Vagina (tissue), 2 donors: ENCODE measurements around the gene ZMYND8. TPM values are rescaled to one million over a fixed set of nuclear protein-coding genes. Genes with fewer than 3 reads are reported as not detected.

Source experiments
- DNase-seq, 2 donors: peaks; one replicate each; pipeline ENCODE4 v3.0.0-alpha.2; 2017; ENCODE audit errors: extremely low spot score in 2 of 2
- H3K27ac ChIP-seq: fragments of 200-600 bp; sonication (generic); one replicate; pipeline ENCODE4 v1.5.1; 2019
- H3K27me3 ChIP-seq: fragments of 200-600 bp; sonication (generic); one replicate; pipeline ENCODE4 v1.5.1; 2019
- H3K36me3 ChIP-seq, 2 donors: fragments of 200-600 bp; sonication (generic); one replicate each; pipeline ENCODE4 v1.5.1; 2017 to 2019
- H3K4me1 ChIP-seq: fragments of 200-600 bp; sonication (generic); one replicate; pipeline ENCODE4 v1.5.1; 2019
- H3K4me3 ChIP-seq, 2 donors: fragments of 200-600 bp; sonication (generic); 1 replicate in 1 of 2; 2 replicates in 1 of 2; pipeline ENCODE4 v1.5.1; 2016 to 2019
- H3K9me3 ChIP-seq: fragments of 200-600 bp; sonication (generic); one replicate; pipeline ENCODE4 v1.5.1; 2019
- CTCF ChIP-seq, 3 experiments: fragments of 450-650 bp in 2 of 3; fragments of 200-600 bp in 1 of 3; sonication (generic) in 1 of 3; IDR thresholded peaks; one replicate each; pipeline ENCODE4 v1.5.1; 2017 to 2019; ENCODE audit warnings: antibody characterized with exemption in 3 of 3, mild to moderate bottlenecking in 2 of 3, moderate library complexity in 2 of 3
- POLR2A ChIP-seq, 2 donors: fragments of 450-650 bp; IDR thresholded peaks; one replicate each; pipeline ENCODE4 v1.6.1; 2017; ENCODE audit warnings: antibody characterized with exemption in 2 of 2, mild to moderate bottlenecking in 2 of 2, moderate library complexity in 2 of 2
- POLR2AphosphoS5 ChIP-seq, 2 donors: sonication (generic); formaldehyde crosslinking; IDR thresholded peaks; one replicate each; pipeline ENCODE4 v1.9.0; 2017; ENCODE audit warnings: antibody characterized with exemption in 2 of 2, mild to moderate bottlenecking in 2 of 2, low read depth in 1 of 2; ENCODE audit not compliant: insufficient read depth in 1 of 2
- intact Hi-C: fragments of 100-400 bp; cut with DNase I; formaldehyde crosslinking; loops from one replicate; pipeline ENCODE4 v1.15.1; 2023
- total RNA-seq: library from RNA; depleted of rRNA; stranded (reverse); fragments of >200 nt; gene quantifications from one replicate; pipeline ENCODE4 v1.2.3, GENCODE V29; 2016

The ZMYND8 gene
- total RNA-seq, 1 donor from 2014 or later: 91.1 TPM

DNA sequence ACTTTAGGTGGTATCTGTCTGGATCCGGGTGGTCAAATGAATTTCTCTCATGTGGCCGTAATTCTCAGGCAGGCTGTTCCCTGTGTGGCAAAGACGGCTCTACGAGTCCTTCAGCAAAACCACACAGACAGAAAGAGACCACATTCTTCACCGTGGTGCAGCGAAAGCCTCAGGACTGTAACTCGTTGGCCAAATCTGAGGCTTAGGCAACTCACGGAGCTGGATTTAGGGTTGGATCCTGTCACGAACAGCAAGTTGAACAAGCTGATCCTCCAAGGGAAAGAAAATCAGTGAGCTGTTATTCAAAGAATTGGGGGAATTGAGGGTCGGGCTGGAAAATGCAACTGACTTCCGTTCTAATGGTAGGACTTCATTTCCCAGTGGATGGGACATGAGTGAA lies 167.4 kb downstream of the ZMYND8 start:
- no peak overlapping the region for H3K4me3 ChIP-seq
- H3K4me1 ChIP-seq: no peaks in the 10 kb centered on the region
- TF ChIP-seq POLR2A (IDR thresholded peaks at IDR 0.05): no peak
- no peak for TF ChIP-seq POLR2AphosphoS5 (IDR thresholded peaks at IDR 0.05; ENCODE audit: insufficient read depth in 1 of 2, low read depth in 1 of 2)
- TF ChIP-seq CTCF (IDR thresholded peaks at IDR 0.05): no peak
- H3K27ac ChIP-seq: no peak overlapping the region
- no peaks in the 10 kb centered on the region for H3K9me3 ChIP-seq
- intact Hi-C loops: no loop called here
- DNase-seq: no peak
- no peaks in the 10 kb centered on the region for H3K36me3 ChIP-seq
- H3K27me3 ChIP-seq: no peaks in the 10 kb centered on the region

DNA sequence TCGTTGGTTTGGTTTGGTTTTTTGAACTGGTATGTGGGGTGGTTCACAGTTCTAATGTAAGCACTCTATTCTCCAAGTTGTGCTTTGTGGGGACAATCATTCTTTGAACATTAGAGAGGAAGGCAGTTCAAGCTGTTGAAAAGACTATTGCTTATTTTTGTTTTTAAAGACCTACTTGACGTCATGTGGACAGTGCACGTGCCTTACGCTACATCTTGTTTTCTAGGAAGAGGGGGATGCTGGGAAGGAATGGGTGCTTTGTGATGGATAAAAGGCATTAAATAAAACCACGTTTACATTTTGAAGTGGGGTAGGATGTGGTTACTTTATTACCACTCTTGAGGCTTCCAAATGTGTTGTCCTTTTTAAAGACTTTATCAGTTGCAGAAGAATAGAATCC lies 168.0 kb downstream of the ZMYND8 start:
- no peak overlapping the region for H3K4me3 ChIP-seq
- no peak overlapping the region for H3K27ac ChIP-seq
- no peaks in the 10 kb centered on the region for H3K9me3 ChIP-seq
- no peaks in the 10 kb centered on the region for H3K4me1 ChIP-seq
- no peak for TF ChIP-seq POLR2AphosphoS5 (IDR thresholded peaks at IDR 0.05; ENCODE audit: insufficient read depth in 1 of 2, low read depth in 1 of 2)
- no peak for TF ChIP-seq POLR2A (IDR thresholded peaks at IDR 0.05)
- no peak for TF ChIP-seq CTCF (IDR thresholded peaks at IDR 0.05)
- no peak for DNase-seq
- no peaks in the 10 kb centered on the region for H3K27me3 ChIP-seq
- intact Hi-C loops: no loop called here
- H3K36me3 ChIP-seq: no peaks in the 10 kb centered on the region

- H3K4me1 ChIP-seq: no peaks in the 10 kb centered on the region
- H3K4me3 ChIP-seq: no peak overlapping the region
- TF ChIP-seq CTCF (IDR thresholded peaks at IDR 0.05): no peak
- no peak for TF ChIP-seq POLR2AphosphoS5 (IDR thresholded peaks at IDR 0.05; ENCODE audit: insufficient read depth in 1 of 2, low read depth in 1 of 2)
- H3K9me3 ChIP-seq: no peaks in the 10 kb centered on the region
- DNase-seq: no peak
- no peak overlapping the region for H3K27ac ChIP-seq
- no peaks in the 10 kb centered on the region for H3K27me3 ChIP-seq
- intact Hi-C loops: no loop called here
- no peaks in the 10 kb centered on the region for H3K36me3 ChIP-seq
These were observed 168.9 kb downstream of the ZMYND8 start for GRCh38 chr20:47187450-47188195.

DNA sequence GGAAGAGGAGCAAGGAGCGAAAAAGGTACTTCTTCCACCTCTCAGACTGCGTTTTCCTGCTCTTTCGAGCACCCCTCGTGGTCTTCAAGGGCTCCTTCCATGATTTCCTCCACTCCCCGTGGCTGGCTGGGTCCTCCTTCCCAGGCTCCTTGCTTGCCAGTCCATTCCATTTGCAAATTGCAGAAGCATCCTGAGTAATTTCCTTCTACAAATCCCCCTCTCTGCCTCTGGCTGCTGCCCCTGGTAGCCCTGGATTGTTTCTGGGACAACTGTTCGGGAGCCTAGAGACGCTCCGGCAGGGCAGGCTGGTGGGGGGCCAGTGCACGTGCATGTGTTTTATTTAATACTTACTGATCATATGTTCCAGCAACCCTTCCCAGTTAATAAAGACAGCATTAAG lies 173.1 kb downstream of the ZMYND8 start:
- Histone ChIP-seq H3K27ac (no peak overlapping the region), H3K27me3 (no peaks in the 10 kb centered on the region), H3K9me3 (no peaks in the 10 kb centered on the region), H3K4me1 (no peaks in the 10 kb centered on the region), H3K36me3 (no peaks in the 10 kb centered on the region), H3K4me3 (no peak overlapping the region)
- TF ChIP-seq POLR2AphosphoS5 (IDR thresholded peaks at IDR 0.05; ENCODE audit: insufficient read depth in 1 of 2, low read depth in 1 of 2) (no peak), POLR2A (IDR thresholded peaks at IDR 0.05) (no peak), CTCF (IDR thresholded peaks at IDR 0.05) (no peak)
- DNase-seq: no peak
- intact Hi-C loops: no loop called here

DNA sequence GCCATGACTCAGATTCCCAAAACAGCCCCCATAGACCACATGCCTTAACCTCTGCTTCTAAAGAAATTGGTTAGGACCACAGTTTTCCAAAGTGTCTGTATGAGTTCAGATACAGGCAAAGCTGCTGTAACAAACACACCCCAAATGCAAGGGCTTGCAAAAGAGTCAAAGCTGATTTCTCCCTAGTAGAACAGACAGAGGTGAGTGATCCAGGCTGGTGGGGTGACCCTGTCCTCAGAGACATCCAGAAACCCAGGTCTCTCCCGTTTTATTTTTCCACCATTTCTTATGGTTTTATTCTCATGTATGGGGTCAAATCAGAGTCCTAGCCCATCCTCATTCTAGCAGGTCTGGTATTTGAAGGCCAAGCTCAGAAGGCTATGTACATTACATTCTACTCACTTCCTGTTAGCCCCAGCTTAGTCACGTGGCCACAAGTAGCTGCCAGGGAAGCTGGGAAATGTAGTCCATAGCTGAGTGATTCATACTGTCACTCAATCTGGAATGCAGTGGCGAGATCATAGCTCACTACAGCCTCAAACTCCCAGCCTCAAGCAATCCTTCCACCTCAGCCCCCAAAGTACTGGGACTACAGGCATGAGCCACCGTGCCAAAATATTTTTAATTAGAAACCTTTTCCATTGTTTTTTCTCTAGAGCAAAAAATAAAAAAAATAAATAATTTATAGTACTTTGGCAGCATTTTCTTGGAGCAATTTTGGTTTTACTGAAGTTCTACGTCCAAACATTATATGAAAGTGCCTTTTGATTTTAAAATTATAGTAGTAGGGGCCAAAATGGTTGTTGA lies 175.2 kb downstream of the ZMYND8 start:
- no peak for TF ChIP-seq CTCF (IDR thresholded peaks at IDR 0.05)
- TF ChIP-seq POLR2A (IDR thresholded peaks at IDR 0.05): no peak
- TF ChIP-seq POLR2AphosphoS5 (IDR thresholded peaks at IDR 0.05; ENCODE audit: insufficient read depth in 1 of 2, low read depth in 1 of 2): no peak
- DNase-seq: no peak
- H3K36me3 ChIP-seq: no peaks in the 10 kb centered on the region

More for the DNA sequence above, 175.2 kb downstream of the ZMYND8 start:
- H3K27ac ChIP-seq: no peak overlapping the region
- intact Hi-C loops: no loop called here
- H3K9me3 ChIP-seq: no peaks in the 10 kb centered on the region
- no peak overlapping the region for H3K4me3 ChIP-seq
- H3K4me1 ChIP-seq: no peaks in the 10 kb centered on the region
- H3K27me3 ChIP-seq: no peaks in the 10 kb centered on the region
